ENCODE data around the gene PHRF1.

Gene PHRF1

GRCh38 chr11:617199-617911 lies 41.1 kb downstream of the PHRF1 start:
- no peak for DNase-seq

- DNase-seq = no peak
Observed at GRCh38 chr11:617912-618682, 41.8 kb downstream of the PHRF1 start.

- DNase-seq = no peak
Observed at GRCh38 chr11:618856-619627, 42.8 kb downstream of the PHRF1 start.

GRCh38 chr11:619628-620050 lies 43.4 kb downstream of the PHRF1 start:
- DNase-seq = no peak

- no peak for DNase-seq
Observed at GRCh38 chr11:620201-620600, 43.9 kb downstream of the PHRF1 start.

- DNase-seq = no peak
Observed at GRCh38 chr11:620935-621814, 44.9 kb downstream of the PHRF1 start.

GRCh38 chr11:621838-622237 lies 45.6 kb downstream of the PHRF1 start:
- DNase-seq = no peak

GRCh38 chr11:623349-623869 lies 47.1 kb downstream of the PHRF1 start:
- DNase-seq = no peak

GRCh38 chr11:623999-624704 lies 47.9 kb downstream of the PHRF1 start:
- no peak for DNase-seq

- no peak for DNase-seq
Observed at GRCh38 chr11:624705-625635, 48.7 kb downstream of the PHRF1 start, which contains the start of gene CDHR5. CDHR5 (minus strand) TSS chr11:624955; CDS start chr11:624902, 53 bp downstream.

- DNase-seq = no peak
Observed at GRCh38 chr11:625636-626268, 49.5 kb downstream of the PHRF1 start.

- DNase-seq = no peak
Observed at GRCh38 chr11:626475-627307, 50.4 kb downstream of the PHRF1 start, which contains the start of gene SCT. SCT (minus strand) TSS chr11:627181; CDS start chr11:627143, 38 bp downstream.

GRCh38 chr11:627308-627576 lies 51.0 kb downstream of the PHRF1 start:
- DNase-seq = no peak

- DNase-seq = no peak
Observed at GRCh38 chr11:628056-628455, 51.8 kb downstream of the PHRF1 start.

- DNase-seq = no peak
Observed at GRCh38 chr11:629237-629583, 52.9 kb downstream of the PHRF1 start.

GRCh38 chr11:630871-631270 lies 54.6 kb downstream of the PHRF1 start:
- DNase-seq = no peak

- no peak for DNase-seq
Observed at GRCh38 chr11:635945-636510, 59.8 kb downstream of the PHRF1 start.

- DNase-seq = no peak
Observed at GRCh38 chr11:636511-637332, 60.5 kb downstream of the PHRF1 start, which contains the start of gene DRD4. DRD4 (plus strand) TSS chr11:637269; CDS start chr11:637305, 36 bp downstream.
